Right atrium auricular region (tissue), 2 donors: ENCODE results near the gene TMEM163. TPM values are rescaled to one million over a fixed set of nuclear protein-coding genes. Genes with fewer than 3 reads are reported as not detected.

Source experiments
- DNase-seq: peaks from one replicate; pipeline ENCODE4 v3.0.0-alpha.2; 2019; ENCODE audit warnings: low spot score
- H3K27ac ChIP-seq, 2 donors: fragments of 200-600 bp; sonication (generic); 1 replicate in 1 of 2; 2 replicates in 1 of 2; pipeline ENCODE4 v1.5.1; 2016 to 2019
- H3K27me3 ChIP-seq, 2 donors: fragments of 200-600 bp; sonication (generic); one replicate each; pipeline versions ENCODE4 v1.5.1 to v1.6.0; 2017 to 2019
- H3K36me3 ChIP-seq: fragments of 200-600 bp; sonication (generic); one replicate; pipeline ENCODE4 v1.5.1; 2016
- H3K4me1 ChIP-seq, 2 donors: fragments of 200-600 bp; sonication (generic); one replicate each; pipeline versions ENCODE4 v1.5.1 to v1.6.0; 2017 to 2019
- H3K4me3 ChIP-seq, 2 donors: fragments of 200-600 bp; sonication (generic); 1 replicate in 1 of 2; 2 replicates in 1 of 2; pipeline ENCODE4 v1.5.1; 2017 to 2019; ENCODE audit warnings: mild to moderate bottlenecking in 1 of 2, moderate library complexity in 1 of 2
- H3K9me3 ChIP-seq, 2 donors: fragments of 200-600 bp; sonication (generic); one replicate each; pipeline ENCODE4 v1.5.1; 2019
- CTCF ChIP-seq, 2 donors: fragments of 200-600 bp; sonication (generic); IDR thresholded peaks; one replicate each; pipeline ENCODE4 v1.5.1; 2019; ENCODE audit warnings: antibody characterized with exemption in 2 of 2
- total RNA-seq, 2 donors: library from RNA; depleted of rRNA; stranded (reverse); fragments of >200 nt; gene quantifications; one replicate each; pipeline ENCODE4 v1.1.0, GENCODE V29; 2016

TMEM163 gene
- total RNA-seq, 2 donors from 2014 or later = 3.1 to 8.9 TPM

- Histone ChIP-seq H3K27me3 (no peaks in the 10 kb centered on the region), H3K4me1 (peaks cover 0 to 15% of the 10 kb centered on the region in 2 donors)
Measured at GRCh38 chr2:134674687-134675086, 44.1 kb downstream of the TMEM163 start.

GRCh38 chr2:134671513-134671912 lies 47.3 kb downstream of the TMEM163 start:
- no peak for TF ChIP-seq CTCF (IDR thresholded peaks at IDR 0.05)
- peak overlapping the region in 1 of 2 donors; percentile 20 for H3K27ac ChIP-seq
- no peak for DNase-seq
- no peaks in the 10 kb centered on the region for H3K27me3 ChIP-seq
- H3K36me3 ChIP-seq = no peaks in the 10 kb centered on the region
- H3K4me1 ChIP-seq = no peaks in the 10 kb centered on the region
- no peaks in the 10 kb centered on the region for H3K9me3 ChIP-seq
- no peak overlapping the region for H3K4me3 ChIP-seq

More at GRCh38 chr2:134674687-134675086, 44.1 kb downstream of the TMEM163 start:
- Histone ChIP-seq H3K9me3 (no peaks in the 10 kb centered on the region), H3K4me3 (no peak overlapping the region), H3K36me3 (no peaks in the 10 kb centered on the region), H3K27ac (no peak overlapping the region)
- no peak for TF ChIP-seq CTCF (IDR thresholded peaks at IDR 0.05)
- no peak for DNase-seq

DNA sequence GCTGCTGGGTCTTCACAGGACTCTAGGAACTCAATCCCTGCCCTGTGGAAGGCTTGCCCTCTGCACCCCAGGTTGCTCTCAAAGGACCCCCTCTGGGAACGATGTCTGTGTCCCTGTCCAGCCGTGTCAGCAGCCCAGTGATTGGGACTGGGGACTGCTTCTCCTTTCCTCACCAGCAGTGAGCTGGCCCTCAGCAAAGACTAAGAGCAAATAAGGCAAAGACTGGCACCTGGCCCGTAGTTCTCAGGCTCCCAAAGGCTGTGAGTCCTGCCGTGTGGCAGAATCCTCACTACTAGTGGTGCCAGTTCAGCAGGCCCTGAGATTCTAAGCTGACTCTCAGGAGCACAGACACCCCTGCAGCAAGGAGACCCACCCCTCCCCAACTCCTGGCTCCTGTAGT lies 47.8 kb downstream of the TMEM163 start:
- Histone ChIP-seq H3K27ac (peak overlapping the region in 1 of 2 donors; percentile 20), H3K27me3 (no peaks in the 10 kb centered on the region), H3K4me3 (no peak overlapping the region), H3K9me3 (no peaks in the 10 kb centered on the region), H3K4me1 (no peaks in the 10 kb centered on the region), H3K36me3 (no peaks in the 10 kb centered on the region)
- no peak for TF ChIP-seq CTCF (IDR thresholded peaks at IDR 0.05)
- no peak for DNase-seq

GRCh38 chr2:134669731-134670669 lies 48.8 kb downstream of the TMEM163 start:
- no peak for DNase-seq
- Histone ChIP-seq H3K27me3 (no peaks in the 10 kb centered on the region), H3K9me3 (no peaks in the 10 kb centered on the region), H3K36me3 (no peaks in the 10 kb centered on the region), H3K27ac (peak overlapping the region in 1 of 2 donors; percentile 20), H3K4me1 (no peaks in the 10 kb centered on the region), H3K4me3 (no peak overlapping the region)
- TF ChIP-seq CTCF (IDR thresholded peaks at IDR 0.05) = no peak

GRCh38 chr2:134668821-134669220 lies 50.0 kb downstream of the TMEM163 start:
- Histone ChIP-seq H3K27me3 (no peaks in the 10 kb centered on the region), H3K4me1 (no peaks in the 10 kb centered on the region), H3K27ac (no peak overlapping the region), H3K4me3 (no peak overlapping the region), H3K9me3 (no peaks in the 10 kb centered on the region), H3K36me3 (no peaks in the 10 kb centered on the region)
- no peak for DNase-seq
- TF ChIP-seq CTCF (IDR thresholded peaks at IDR 0.05) = no peak
